ENCODE measurements around the gene CACNA1C. TPM values are rescaled to one million over a fixed set of nuclear protein-coding genes. Genes with fewer than 3 reads are reported as not detected.

CACNA1C gene
- polyA plus RNA-seq, 1 of the 3 experiments (the other 2 are of a cell fraction), result 1.5 TPM

DNA sequence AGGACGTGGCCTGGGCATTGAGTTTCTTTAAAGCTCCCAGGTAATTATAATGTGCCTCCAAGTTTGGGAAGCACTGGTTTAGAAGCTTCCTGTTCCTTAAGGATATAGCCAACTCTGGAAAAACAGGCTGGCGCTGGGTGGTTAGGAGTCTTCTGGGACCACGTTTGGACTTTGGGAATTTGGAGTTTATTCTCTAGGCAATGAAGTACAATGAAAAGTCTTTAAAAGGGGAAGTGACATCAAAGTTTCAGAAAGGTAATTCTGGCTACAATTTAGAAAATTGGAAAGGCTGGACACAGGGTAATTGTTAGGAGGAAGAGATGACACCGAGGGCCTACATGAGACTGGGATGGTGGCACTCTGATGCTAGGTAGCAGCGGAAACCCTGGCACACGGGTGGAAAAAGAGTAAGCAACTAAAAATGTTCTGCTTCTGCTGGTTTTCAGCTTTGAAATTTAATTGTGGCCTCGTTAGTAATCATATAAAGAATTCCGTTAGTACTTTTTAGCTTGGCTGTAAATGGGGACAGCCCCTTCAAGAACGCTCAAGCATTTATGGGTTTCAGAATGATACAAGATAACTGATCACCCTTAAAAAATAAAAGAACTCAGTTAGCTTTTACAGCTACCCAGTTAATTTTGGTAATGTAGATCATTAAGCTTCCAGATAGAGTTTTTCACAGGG is 35.8 kb upstream of the CACNA1C start:
- ChIA-PET POLR2A (no interaction called here), CTCF (interaction anchor here (1.1 to 3.9 kb wide), 6 partner anchors 17 to 563 kb away, joined by 3 to 19 read pairs (median 4); no protein-coding TSS in a partner anchor)
- 76% methylated on average over 9 of the region's 9 CpGs for WGBS (ENCODE audit: low lambda C conversion rate)

GRCh38 chr12:2017546-2018337 is 35.0 kb upstream of the CACNA1C start:
- H3K4me2 ChIP-seq, result no peak overlapping the region
- H3K9me2 ChIP-seq, result no peaks in the 10 kb centered on the region
- ChIA-PET CTCF (interaction anchor here (1.1 to 3.9 kb wide), 7 partner anchors 13 to 562 kb away, joined by 3 to 19 read pairs (median 4); partner anchors contain the start of gene DCP1B), POLR2A (interaction anchor here (1.0 kb wide), 1 partner anchor 13 kb away, joined by 4 read pairs; the partner anchor contains the start of gene DCP1B)
- H3K27ac ChIP-seq (ENCODE audit: low read depth in 2 of 2, low read length in 1 of 2), result peak overlapping the region in 1 of 2 experiments; percentile 47; a peak in 1 of 4 replicates
- no peaks in the 10 kb centered on the region for H4K20me1 ChIP-seq (ENCODE audit: insufficient read depth)
- H3K36me3 ChIP-seq (replicated peaks in 1 of 2; ENCODE audit: control insufficient read depth in 1 of 2, insufficient read depth in 2 of 2, low read length in 1 of 2), result no peaks in the 10 kb centered on the region
- no peak overlapping the region for H3K4me3 ChIP-seq (ENCODE audit: low read depth in 2 of 2, low read length in 1 of 2)
- H3K79me2 ChIP-seq (ENCODE audit: insufficient read depth), result no peaks in the 10 kb centered on the region
- peaks cover 0 to 43% of the 10 kb centered on the region in 2 experiments; a peak in 2 of 4 replicates for H3K4me1 ChIP-seq (ENCODE audit: control insufficient read depth in 1 of 2, insufficient read depth in 2 of 2, low read depth in 1 of 2, low read length in 1 of 2)
- H2AFZ ChIP-seq (ENCODE audit: low read depth), result no peak overlapping the region
- TF ChIP-seq FOXJ3 (CRISPR knock-in tag; IDR thresholded peaks at IDR 0.05) (no peak), USF2 (IDR thresholded peaks at IDR 0.05; ENCODE audit: borderline replicate concordance, low read depth, low read length) (no peak), GABPA (IDR thresholded peaks at IDR 0.05; ENCODE audit: low read depth) (no peak), FOSL2 (IDR thresholded peaks at IDR 0.05; ENCODE audit: borderline replicate concordance, low read depth) (no peak), POLR2AphosphoS5 (IDR thresholded peaks at IDR 0.05; ENCODE audit: low read depth, low read length) (no peak), SIN3A (IDR thresholded peaks at IDR 0.05; ENCODE audit: borderline replicate concordance, low read depth, low read length) (no peak), JUND (IDR thresholded peaks at IDR 0.05) (no peak), YY1 (IDR thresholded peaks at IDR 0.05; ENCODE audit: low read depth) (no peak), RXRA (IDR thresholded peaks at IDR 0.05; ENCODE audit: borderline replicate concordance, low read depth) (no peak), EZH2phosphoT487 (IDR thresholded peaks at IDR 0.05; ENCODE audit: borderline replicate concordance, low read depth) (no peak), RFX5 (IDR thresholded peaks at IDR 0.05; ENCODE audit: low read length) (no peak), ELF1 (IDR thresholded peaks at IDR 0.05) (no peak), FOXM1 (IDR thresholded peaks at IDR 0.05; ENCODE audit: low read depth) (no peak), MXI1 (IDR thresholded peaks at IDR 0.05; ENCODE audit: low read depth, low read length) (no peak), GATA2 (CRISPR knock-in tag; IDR thresholded peaks at IDR 0.05) (no peak), REST (IDR thresholded peaks at IDR 0.05; ENCODE audit: low read depth, low read length) (no peak)
- H3F3A ChIP-seq (replicated peaks; ENCODE audit: insufficient read depth), result no peaks in the 10 kb centered on the region
- no peak overlapping the region for H3K9ac ChIP-seq
- WGBS (ENCODE audit: low lambda C conversion rate), result 73% methylated on average over 12 of the region's 12 CpGs
- H3K27me3 ChIP-seq (ENCODE audit: insufficient read depth), result no peaks in the 10 kb centered on the region; the same call in 1 of the 2 replicates
- H3K9me3 ChIP-seq, result no peaks in the 10 kb centered on the region
- DNase-seq, result no peak

More for the DNA sequence above, 35.8 kb upstream of the CACNA1C start:
- DNase-seq, result no peak
- no peak overlapping the region for H3K9ac ChIP-seq
- peaks cover 0 to 44% of the 10 kb centered on the region in 2 experiments; a peak in 2 of 4 replicates for H3K4me1 ChIP-seq (ENCODE audit: control insufficient read depth in 1 of 2, insufficient read depth in 2 of 2, low read depth in 1 of 2, low read length in 1 of 2)
- no peaks in the 10 kb centered on the region for H3F3A ChIP-seq (replicated peaks; ENCODE audit: insufficient read depth)
- H3K27me3 ChIP-seq (ENCODE audit: insufficient read depth), result no peaks in the 10 kb centered on the region
- no peaks in the 10 kb centered on the region for H3K9me2 ChIP-seq
- no peak overlapping the region for H3K4me2 ChIP-seq
- H4K20me1 ChIP-seq (ENCODE audit: insufficient read depth), result no peaks in the 10 kb centered on the region
- no peak overlapping the region for H2AFZ ChIP-seq (ENCODE audit: low read depth)
- H3K79me2 ChIP-seq (ENCODE audit: insufficient read depth), result no peaks in the 10 kb centered on the region
- H3K27ac ChIP-seq (ENCODE audit: low read depth in 2 of 2, low read length in 1 of 2), result no peak overlapping the region; a peak in 1 of 4 replicates
- H3K4me3 ChIP-seq (ENCODE audit: low read depth in 2 of 2, low read length in 1 of 2), result no peak overlapping the region
- TF ChIP-seq NFIC (IDR thresholded peaks at IDR 0.05; ENCODE audit: borderline replicate concordance), result no peak
- TF ChIP-seq NRF1 (IDR thresholded peaks at IDR 0.05; ENCODE audit: low read depth, low read length), result no peak
- TF ChIP-seq TEAD4 (IDR thresholded peaks at IDR 0.05; ENCODE audit: borderline replicate concordance, insufficient read depth), result no peak
- TF ChIP-seq MXI1 (IDR thresholded peaks at IDR 0.05; ENCODE audit: low read depth, low read length), result no peak
- no peak for TF ChIP-seq YY1 (IDR thresholded peaks at IDR 0.05; ENCODE audit: low read depth)
- TF ChIP-seq SMC3 (IDR thresholded peaks at IDR 0.05; ENCODE audit: low read depth, low read length), result no peak
- TF ChIP-seq RFX5 (IDR thresholded peaks at IDR 0.05; ENCODE audit: low read length), result no peak
- no peak for TF ChIP-seq JUND (IDR thresholded peaks at IDR 0.05)
- TF ChIP-seq MEF2A (IDR thresholded peaks at IDR 0.05; ENCODE audit: borderline replicate concordance, low read depth), result no peak
- no peak for TF ChIP-seq RAD21 (IDR thresholded peaks at IDR 0.05; ENCODE audit: low read length)
- no peak for TF ChIP-seq TAF1 (IDR thresholded peaks at IDR 0.05; ENCODE audit: borderline replicate concordance, low read depth, low read length)
- no peaks in the 10 kb centered on the region for H3K9me3 ChIP-seq
- no peaks in the 10 kb centered on the region for H3K36me3 ChIP-seq (replicated peaks in 1 of 2; ENCODE audit: control insufficient read depth in 1 of 2, insufficient read depth in 2 of 2, low read length in 1 of 2)
